GM19372 (cell line): ENCODE measurements around the gene CDX1.

Experiments
- ATAC-seq: cut with Tn5 transposase; IDR thresholded peaks from one replicate; pipeline ENCODE4 v1.9.1; 2021; ENCODE audit warnings: mild to moderate bottlenecking, low read depth, moderate library complexity; ENCODE audit not compliant: unreplicated experiment

Gene CDX1

DNA sequence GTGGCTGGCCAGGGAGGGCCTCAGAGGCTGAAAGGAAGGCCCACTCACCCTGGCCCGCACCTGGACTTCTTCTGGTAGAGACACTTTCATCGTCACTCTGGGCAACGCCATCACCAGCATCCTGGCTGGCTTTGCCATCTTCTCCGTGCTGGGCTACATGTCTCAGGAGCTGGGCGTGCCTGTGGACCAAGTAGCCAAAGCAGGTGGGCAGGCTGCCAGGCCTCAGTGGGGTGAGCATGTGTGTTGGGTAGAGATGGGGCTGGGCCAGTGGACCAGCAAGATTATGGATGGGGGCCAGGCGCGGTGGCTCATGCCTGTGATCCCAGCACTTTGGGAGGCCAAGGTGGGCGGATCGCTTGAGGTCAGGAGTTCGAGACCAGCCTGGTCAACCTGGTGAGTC, 35.9 kb downstream of the CDX1 start:
- no peak for ATAC-seq

GRCh38 chr5:150203832-150204589, 37.4 kb downstream of the CDX1 start:
- ATAC-seq, result no peak

DNA sequence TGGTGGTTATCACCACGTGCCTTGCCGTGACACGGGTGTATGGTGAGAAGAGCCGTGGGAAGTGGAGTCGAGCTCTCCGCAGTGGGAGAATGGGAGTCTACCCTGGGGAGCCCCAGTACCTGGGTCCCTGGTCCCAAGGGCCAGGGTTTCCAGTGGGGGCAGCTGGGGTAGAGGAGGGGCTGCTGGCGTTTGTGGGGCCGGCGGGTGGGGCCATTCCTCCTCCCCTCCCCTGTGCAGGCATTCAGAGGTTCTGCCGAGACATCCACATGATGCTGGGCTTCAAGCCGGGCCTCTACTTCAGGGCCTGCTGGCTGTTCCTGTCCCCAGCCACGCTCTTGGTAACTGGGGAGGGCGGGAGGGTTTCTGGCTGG, 38.0 kb downstream of the CDX1 start:
- no peak for ATAC-seq

GRCh38 chr5:150206098-150206778, 39.7 kb downstream of the CDX1 start:
- ATAC-seq, result no peak

DNA sequence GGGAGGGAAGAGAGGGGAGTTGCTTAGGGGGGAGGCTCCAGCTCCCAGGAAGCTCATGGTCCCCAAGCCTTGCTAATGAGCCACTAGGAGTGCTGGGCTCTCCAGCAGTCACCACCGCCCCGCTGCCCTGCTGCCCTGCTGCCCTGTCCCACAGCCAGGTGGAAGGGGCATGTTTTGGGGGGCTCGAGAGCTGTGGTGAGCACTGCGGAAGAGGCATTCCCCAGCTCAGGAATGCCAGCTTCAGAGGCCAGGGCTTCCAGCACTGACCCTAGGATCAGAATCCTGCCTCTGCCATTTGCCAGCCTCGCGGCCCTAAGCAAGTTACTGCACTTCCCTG, 40.2 kb downstream of the CDX1 start:
- no peak for ATAC-seq

- ATAC-seq, result no peak
Measured at GRCh38 chr5:150208187-150209098, 41.9 kb downstream of the CDX1 start.

GRCh38 chr5:150209099-150209635, 42.6 kb downstream of the CDX1 start:
- ATAC-seq, result no peak

- ATAC-seq, result no peak
Measured at GRCh38 chr5:150210644-150211043, 44.1 kb downstream of the CDX1 start.

DNA sequence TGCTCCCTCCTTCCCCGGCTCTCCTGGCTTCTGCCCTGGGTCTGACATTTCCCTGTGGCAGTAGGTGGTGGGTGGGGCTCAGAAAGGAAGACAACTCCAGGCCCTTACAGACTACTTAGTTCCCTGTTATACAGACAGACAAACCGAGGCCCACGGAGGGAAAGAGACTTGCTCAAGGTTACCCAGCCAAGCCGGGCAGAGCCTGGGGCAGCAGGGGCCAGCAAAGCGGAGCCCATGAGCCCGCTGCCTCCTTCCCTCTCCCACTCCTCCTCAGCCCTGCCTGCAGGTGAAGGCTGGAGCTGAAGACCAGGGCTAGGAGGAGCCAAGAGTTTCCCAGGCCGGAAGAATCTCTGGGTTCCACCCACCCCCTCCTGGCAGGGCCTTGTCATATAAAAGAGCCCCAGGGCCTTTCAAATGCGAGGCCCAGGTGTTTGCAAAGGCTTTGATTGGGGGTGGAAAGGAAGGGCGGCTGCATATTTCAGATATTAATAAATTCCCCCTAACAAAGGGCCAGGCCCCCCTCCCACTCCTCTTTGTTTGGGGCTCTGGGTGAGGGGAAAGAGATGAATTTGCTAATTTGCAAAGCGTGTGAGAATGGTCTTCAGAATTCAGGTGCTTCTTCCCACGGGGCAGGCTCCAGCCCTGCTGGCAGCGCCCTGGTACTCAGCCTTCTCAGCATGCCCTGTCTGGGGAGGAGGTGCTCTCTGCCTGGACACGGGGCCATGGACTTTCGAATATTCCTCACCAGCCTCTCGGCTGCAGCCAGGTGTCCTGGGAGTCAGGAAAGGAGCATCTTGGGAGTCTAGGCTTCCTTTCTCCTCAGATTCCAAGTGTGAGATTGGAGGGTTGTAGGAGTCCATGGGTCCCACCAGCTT, 44.8 kb downstream of the CDX1 start:
- no peak for ATAC-seq

DNA sequence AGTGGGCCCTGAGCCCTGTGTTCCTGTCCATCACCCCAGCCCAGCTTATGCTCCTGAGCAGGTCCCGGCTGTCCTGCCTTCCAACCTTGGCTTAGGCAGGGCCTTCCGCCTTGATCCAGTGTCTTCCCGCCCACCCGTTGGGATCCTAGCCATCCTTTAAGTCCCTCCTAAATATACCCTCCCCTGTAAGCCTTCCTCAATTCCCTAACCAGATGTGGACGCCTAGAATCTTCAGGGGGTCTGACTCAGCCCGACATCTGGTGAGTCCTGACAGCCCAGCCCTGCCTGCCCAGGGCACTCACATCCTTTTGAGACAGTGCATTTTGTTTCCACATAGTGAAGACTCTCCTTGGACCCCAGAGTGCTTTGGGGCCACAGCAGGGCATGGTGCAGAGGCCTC, 47.0 kb downstream of the CDX1 start:
- no peak for ATAC-seq

GRCh38 chr5:150214289-150214688, 47.7 kb downstream of the CDX1 start:
- no peak for ATAC-seq

- ATAC-seq, result no peak
Measured at GRCh38 chr5:150215979-150216944, 49.7 kb downstream of the CDX1 start.

GRCh38 chr5:150217038-150217437, 50.5 kb downstream of the CDX1 start:
- no peak for ATAC-seq

GRCh38 chr5:150217873-150218692, 51.5 kb downstream of the CDX1 start:
- ATAC-seq, result peak; percentile 91

- ATAC-seq, result no peak
Measured at GRCh38 chr5:150218693-150219035, 52.1 kb downstream of the CDX1 start.

DNA sequence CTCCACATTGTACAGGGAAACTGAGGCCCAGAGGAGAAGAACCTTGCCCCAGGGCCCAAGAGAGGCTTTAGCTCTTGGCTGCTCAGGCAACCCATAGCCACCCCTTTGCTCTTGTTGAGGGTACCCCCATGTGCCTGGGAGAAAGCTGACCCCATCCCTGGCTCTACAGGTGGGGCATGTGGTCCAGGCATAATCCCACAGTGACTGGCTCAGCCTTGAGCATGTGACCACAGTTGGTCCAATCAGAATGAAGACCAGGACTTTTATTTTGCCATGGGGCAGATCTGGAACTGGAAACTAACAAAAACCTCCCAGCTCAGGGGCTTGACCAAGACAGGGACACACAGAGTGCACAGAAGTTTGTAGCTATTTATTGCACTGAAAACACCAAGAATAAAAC, 52.6 kb downstream of the CDX1 start:
- no peak for ATAC-seq

DNA sequence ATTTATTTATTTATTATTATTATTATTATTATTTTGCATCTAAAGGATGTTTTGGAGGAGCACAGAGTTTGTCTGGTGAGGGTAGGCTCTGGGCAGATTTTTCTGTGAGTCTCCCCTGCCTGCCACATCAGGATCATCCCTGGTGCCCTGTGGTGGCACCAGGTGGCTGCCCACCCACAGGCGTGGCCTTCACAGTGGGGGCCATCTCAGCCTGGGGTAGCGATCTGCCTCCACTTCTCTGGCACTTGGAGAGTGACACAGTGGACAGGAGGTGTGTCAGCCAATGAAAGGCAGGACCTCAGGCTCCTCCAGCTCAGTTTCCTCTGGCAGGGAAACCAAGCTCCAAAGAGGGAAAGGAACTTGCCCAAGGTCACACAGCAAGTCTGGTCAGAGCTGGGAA, 53.3 kb downstream of the CDX1 start:
- no peak for ATAC-seq

GRCh38 chr5:150221471-150221870, 54.9 kb downstream of the CDX1 start:
- ATAC-seq, result no peak
